NB4 (cell line): ENCODE results near the gene ARHGAP26.
"Not testable (repeated sequence)": the region's sequence is repeated elsewhere in the genome, so short reads cannot be mapped to it uniquely, and the experiment has no call there.

Experiments used
- CTCF ChIP-seq: IDR thresholded peaks from one replicate; pipeline ENCODE4 v1.5.1; 2012; ENCODE audit warnings: low read depth, low read length
- POLR2A ChIP-seq: IDR thresholded peaks from 2 replicates; pipeline ENCODE4 v1.6.1; 2011; ENCODE audit warnings: mild to moderate bottlenecking; ENCODE audit not compliant: insufficient read length; ENCODE audit errors: extremely low read depth

- TF ChIP-seq POLR2A, CTCF: not testable (repeated sequence)
Observed at GRCh38 chr5:143203301-143203956, 433.3 kb downstream of the ARHGAP26 start.
